HG03066 (cell line): ENCODE measurements around the gene NCAPH2.
A peak's percentile ranks its signal among the peaks of the same experiment; 100 is the strongest.
"Not testable (repeated sequence)": the region's sequence is repeated elsewhere in the genome, so short reads cannot be mapped to it uniquely, and the experiment has no call there.

Experiments used
- ATAC-seq: cut with Tn5 transposase; IDR thresholded peaks from one replicate; pipeline ENCODE4 v1.9.1; 2021; ENCODE audit warnings: low read depth; ENCODE audit not compliant: unreplicated experiment

Gene NCAPH2

GRCh38 chr22:50516891-50517290, 8.9 kb downstream of the NCAPH2 start:
- ATAC-seq = no peak

GRCh38 chr22:50517495-50518260, 9.7 kb downstream of the NCAPH2 start:
- ATAC-seq = no peak

DNA sequence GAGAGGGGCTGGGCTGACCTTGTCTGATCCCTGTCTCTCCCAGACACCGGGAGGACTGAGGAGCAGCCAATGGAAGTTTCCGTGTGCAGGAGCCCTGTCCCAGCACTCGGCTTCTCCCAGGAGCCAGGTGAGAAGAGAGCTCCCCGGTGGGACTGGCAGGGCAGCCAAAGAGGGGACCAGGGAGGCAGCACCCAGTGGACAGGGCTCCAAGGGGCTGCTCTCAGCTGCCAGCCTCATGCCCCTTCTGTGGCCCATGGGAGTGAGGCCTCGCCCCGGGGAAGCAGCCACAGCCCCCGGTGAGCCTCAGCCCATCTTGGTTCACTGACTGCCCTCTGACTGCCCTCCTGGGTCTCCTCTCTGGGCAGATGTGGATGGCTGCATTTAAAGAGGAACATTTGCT, 10.6 kb downstream of the NCAPH2 start:
- ATAC-seq = no peak

GRCh38 chr22:50519151-50519550, 11.1 kb downstream of the NCAPH2 start:
- no peak for ATAC-seq

GRCh38 chr22:50520184-50520583, 12.2 kb downstream of the NCAPH2 start:
- not testable (repeated sequence) for ATAC-seq

GRCh38 chr22:50520826-50521453, 12.9 kb downstream of the NCAPH2 start:
- ATAC-seq = no peak

DNA sequence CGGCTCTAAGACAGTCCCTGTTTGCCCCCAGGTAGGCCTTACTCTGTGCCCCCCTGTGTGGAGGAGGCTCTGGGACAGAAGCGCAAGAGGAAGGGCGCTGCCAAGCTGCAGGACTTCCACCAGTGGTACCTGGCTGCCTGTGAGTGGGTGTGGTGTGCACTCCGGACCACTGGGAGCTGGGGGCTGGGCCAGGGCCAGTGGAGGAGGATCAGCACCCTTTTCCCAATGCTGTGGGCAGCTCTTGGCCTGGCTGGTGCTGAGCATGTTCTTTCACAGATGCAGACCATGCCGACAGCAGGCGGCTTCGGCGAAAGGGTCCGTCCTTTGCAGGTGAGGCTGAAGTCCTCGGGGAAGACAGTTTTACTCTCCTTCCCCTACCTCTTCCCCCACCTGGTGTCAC, 13.7 kb downstream of the NCAPH2 start:
- no peak for ATAC-seq

DNA sequence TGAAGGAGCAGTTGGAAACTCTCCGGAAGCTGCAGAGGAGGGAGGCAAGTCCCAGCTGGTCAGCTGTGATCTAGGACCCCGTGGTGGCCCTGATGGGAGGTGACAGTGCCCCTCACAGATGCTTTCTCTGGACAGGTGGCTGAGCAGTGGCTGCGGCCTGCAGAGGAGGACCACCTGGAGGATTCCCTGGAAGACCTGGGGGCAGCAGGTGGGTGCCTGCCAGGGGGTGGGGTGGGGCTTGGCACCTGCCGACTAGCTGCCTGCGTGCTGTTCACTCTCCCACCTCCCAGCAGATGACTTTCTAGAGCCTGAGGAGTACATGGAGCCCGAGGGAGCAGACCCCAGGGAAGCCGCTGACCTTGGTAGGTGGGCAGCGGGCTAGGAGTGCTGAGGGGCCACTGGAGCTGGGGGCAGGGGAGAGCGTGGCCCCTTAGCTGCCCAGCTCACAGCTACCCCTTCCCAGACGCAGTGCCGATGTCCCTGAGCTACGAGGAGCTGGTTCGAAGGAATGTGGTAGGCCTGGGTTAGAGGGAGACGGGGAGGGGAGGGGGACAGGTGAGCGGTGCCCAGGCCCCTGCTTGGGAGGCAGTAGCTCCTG, 14.3 kb downstream of the NCAPH2 start:
- ATAC-seq = no peak

GRCh38 chr22:50522806-50523438, 14.9 kb downstream of the NCAPH2 start:
- ATAC-seq = no peak

DNA sequence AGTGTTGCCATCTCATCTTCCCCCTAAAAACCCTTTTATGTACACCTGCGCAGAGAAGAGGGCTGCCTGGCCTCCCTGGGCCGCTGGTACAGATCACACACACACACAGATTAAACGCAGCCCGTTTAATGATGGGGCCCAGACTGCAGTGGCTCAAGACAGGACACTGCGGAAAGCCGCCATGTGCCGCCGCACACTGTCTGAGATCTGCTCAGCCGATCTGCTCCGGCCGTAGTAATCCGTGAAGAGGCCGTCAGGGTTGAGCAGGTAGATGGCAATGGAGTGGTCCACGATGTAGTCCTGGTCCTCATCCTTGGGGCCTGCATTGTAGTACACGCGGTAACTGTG, 15.4 kb downstream of the NCAPH2 start:
- no peak for ATAC-seq

- ATAC-seq = no peak
These were observed 16.0 kb downstream of the NCAPH2 start for GRCh38 chr22:50523806-50524675.

DNA sequence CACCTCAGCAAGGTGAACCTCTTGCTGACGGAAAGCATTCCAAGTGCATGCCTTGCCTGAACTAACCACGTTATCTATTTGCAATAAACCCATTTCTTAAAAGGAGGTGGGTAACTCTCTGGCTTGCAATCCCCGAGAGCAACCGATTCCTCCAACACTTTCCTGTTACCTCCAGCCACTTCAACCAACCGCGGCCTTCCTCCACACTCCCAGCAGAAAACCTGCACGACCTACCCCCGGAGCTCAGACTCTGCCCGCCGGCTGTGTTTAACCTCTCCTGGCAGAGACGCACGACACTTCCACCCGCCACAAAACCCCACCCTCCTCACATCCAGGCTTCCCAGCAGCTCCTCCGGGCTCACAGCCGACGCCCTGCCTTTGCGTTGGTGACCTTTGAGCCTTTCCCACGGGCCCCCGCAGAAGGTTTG, 16.7 kb downstream of the NCAPH2 start:
- no peak for ATAC-seq

- peak; percentile 36 for ATAC-seq
These were observed 17.3 kb downstream of the NCAPH2 start, which contains the start of gene SCO2 for GRCh38 chr22:50525104-50525857. SCO2 (minus strand) TSS chr22:50525598; CDS start chr22:50524411, 1,187 bp downstream.

DNA sequence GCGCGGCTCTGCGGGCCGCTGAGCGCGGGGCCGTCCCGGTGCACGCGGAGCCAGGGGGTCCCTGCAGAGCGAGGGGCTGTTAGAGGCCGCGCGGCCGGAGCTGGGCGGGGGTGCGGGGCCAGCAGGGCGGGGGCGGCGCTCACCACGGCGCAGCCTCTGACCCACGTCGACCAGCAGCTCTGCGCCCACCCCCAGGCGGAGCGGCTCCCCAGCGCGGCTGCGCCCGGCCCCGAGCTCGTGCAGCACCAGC, 17.8 kb downstream of the NCAPH2 start:
- peak; percentile 4 for ATAC-seq

- peak; percentile 26 for ATAC-seq
These were observed 18.2 kb downstream of the NCAPH2 start for GRCh38 chr22:50526108-50526833.

- ATAC-seq = no peak
These were observed 19.1 kb downstream of the NCAPH2 start for GRCh38 chr22:50526834-50527801.

- no peak for ATAC-seq
These were observed 20.1 kb downstream of the NCAPH2 start for GRCh38 chr22:50527921-50528681.
